NCI-H510A treated with DMSO at 0.1 percent for 48 hours (cell line): Measurements from ENCODE around the gene C11orf87.
A peak's percentile ranks its signal among the peaks of the same experiment; 100 is the strongest.

Experiments used
- DNase-seq: peaks from one replicate; lab custom pipeline; 2025; lab: John Stamatoyannopoulos, UW

Gene C11orf87

DNA sequence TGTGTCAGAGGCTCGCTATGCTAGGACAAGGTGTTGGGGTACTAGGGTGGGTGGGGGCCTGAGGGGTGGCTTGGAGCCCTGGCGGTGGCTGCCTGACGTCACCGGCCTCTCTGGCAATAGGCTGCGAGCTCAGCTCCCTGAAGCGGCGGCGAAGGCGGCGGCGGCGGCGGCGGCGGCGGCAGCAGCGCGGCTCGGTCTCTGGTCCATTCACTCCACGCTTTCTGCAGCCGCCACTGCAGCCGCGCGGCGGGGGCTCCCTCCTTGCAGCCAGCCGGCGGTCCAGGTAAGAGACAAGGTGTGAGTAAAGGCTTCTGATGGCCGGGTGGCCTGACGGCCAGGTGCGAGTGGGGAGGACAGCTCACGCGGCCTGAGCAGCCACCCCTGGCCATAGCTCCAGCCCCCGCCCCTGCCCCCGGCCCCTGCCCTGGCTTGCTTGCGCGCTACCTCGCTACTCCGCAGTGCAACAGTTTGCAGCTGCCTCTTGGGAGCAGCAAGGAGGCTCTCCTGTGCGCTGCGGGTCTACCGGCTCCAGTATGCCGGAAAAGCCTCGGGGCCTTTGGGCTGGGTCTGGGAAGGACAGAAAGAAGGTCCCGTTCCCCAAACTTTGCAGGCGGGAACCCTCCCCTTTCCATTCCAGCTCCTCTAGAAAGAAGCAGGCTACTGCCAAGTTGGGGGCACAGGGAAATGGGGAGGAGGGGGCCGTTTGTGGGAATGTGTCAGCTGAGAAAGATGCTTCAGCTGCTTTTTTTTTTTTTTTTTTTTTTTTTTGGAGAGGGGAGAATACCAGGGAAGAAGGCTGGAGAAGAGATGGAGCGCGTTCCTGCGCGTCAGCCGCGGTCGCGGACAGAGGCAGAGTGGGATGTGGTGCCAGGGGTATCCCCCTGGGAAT is at the start of gene C11orf87:
C11orf87 (plus strand) TSS at position 210 of the 889 bp plus-strand sequence. CDS start 1,444 bp downstream, outside the sequence.
- DNase-seq = peak; percentile 68

DNA sequence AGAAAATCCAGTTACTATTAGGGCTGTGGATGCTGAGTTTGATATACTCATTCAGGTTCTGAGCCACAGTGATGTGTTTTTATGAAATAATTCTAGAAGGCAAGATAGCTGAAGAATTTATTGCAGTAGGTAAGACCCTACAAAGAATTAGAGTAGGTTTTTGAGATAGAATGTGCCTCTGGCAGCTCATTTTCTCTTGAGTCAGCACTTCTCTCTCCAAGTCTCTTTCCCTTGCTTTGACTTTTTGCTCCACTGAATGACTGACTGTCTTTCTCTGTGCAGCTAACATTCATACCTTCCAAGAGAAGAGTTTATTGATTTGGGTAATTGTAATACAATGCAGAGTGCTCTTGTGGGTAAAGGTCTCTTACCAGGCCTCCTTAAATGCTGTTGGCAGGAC is 48.0 kb upstream of the C11orf87 start:
- no peak for DNase-seq

DNA sequence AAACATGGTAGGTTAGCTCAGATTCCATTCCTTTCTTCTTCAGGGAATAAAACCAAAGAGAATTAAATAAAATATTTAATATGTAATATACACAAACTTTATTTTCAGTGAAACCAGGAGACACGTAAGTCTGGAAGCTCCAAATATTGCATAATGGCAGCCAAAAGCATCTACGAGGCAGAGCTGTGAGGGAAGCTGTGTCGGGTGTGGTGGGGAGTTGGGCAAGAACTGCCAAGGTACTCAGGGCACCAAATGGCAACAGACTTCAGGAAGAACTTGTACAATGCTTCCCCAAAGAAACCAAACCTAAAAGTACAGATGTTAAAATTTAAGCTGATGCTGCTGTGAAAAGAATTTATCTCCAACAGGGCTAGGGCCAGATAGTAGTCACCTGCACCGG is 47.5 kb upstream of the C11orf87 start:
- no peak for DNase-seq

DNA sequence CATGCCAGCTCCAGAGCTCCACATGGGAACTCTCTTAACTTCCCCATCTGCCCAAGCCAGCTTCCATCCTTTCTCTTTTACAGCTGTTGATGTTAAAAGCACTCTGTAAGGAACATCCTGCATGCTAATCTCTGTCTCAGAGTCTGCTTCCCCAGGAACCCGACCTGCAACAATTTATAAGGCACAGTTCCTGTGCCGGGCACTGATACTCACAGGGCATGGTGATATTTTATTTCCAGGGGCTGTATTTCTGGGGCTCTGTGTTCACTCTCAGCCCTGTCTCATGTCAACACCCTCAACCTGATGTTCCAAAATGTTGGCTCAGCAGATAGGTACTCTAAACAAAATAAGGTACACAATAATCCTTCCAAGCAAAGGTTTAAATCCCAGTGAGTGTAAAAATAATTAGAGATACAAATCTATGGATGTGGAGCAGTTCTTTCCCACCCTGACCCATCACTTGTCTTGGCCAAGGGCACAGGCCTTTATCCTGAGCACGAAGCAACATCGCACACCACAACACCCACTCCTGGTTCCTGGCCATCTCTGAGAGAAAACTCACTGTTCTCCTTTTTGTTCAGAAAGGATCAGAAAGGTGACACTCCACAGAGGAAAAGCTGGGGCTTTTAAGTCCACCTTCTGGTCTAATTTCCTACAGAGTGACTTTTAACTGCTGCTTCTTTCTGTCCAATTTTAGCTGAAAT is 44.8 kb upstream of the C11orf87 start:
- no peak for DNase-seq

DNA sequence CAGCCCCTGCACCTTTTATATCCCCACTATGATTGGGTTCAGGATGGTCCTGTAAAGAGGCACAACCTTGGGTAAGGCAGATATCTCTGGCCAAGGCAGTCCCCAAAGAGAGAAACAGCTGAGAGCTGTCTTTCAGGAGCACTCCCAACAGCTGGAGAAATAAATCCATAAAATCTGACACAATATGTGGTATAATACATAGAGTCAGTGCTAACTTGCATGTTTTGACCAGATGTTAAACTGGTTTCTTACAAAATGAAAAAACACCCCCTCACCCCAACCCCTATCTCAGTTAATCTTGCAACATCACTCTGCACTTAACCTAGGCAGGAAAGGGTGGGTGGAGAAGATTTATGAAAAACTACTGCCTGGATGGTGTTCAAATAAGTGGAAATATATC is 44.0 kb upstream of the C11orf87 start:
- DNase-seq = no peak

DNA sequence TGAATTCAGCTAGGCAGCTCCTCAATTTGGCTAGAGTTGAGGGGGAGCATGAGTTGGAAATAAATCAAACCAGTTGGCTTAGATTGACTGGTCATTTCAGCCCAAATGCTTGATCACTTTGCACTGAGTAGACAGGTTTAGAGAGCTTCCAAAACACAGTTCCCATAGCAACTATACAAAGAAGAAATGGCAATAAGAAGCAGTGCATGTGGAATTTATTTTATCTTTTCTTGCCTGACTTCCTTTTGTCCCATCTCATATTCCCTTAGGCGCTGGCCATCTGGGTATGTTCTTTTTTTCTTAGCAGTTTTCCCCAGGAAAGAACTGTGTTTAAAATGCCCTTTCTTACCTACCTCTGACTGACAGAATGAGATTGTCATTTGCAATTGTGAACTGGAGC is 38.7 kb upstream of the C11orf87 start:
- DNase-seq = no peak

DNA sequence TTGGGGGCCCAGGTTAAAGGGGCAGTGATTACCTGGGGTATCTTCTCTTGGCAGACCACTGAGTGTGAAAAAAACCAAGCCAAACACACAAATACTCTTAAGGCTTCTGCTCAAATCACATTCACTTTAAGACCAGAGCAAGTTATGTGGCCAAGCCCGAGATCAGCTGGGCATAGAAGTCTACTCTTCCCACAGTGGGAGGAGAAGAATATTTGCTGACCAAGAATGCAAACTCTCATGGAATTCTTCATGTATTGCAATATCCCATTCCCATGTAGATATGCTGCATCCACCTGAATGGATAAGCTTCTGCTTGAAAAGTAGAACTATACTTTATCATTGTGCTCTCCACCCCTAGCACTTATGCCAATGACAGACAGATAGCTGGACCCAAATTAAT is 37.1 kb upstream of the C11orf87 start:
- no peak for DNase-seq

DNA sequence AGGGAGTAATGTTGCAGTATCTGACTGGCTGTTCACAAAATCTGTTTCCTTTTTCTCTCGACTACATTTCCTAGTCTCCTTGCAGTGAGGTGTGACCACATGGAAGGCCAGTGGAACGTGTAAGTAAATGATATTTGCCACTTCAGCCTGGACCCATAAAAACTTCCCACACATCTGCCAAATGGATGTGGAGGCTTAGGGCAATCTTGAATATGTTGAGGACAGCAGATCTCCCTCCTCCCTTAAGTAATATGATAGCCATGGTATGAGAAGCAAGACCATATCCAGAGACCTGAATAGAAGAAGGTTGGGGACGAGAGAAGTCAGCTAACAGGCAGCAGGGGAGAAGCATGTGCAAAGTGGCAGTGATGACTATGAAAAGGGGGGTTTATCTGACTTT is 33.0 kb upstream of the C11orf87 start:
- peak; percentile 1 for DNase-seq

DNA sequence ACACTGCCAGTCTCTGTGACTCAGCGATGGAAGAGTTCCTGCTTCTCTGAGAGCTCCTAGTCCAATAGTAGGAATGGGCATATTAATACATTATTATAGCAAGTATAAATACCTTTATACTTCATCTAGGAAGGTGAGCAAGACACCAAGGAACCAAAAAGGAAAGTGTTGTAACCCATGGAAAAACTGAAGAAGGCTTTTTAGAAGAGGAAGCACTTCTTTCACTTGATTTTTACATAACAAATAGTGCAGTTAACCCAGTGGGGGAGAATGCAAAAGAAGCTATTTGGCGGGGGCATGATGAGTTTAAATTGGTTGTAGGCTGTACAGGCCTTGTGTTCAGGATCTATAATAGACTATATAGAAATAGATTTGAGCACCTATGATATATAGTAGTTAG is 31.2 kb upstream of the C11orf87 start:
- DNase-seq = no peak

DNA sequence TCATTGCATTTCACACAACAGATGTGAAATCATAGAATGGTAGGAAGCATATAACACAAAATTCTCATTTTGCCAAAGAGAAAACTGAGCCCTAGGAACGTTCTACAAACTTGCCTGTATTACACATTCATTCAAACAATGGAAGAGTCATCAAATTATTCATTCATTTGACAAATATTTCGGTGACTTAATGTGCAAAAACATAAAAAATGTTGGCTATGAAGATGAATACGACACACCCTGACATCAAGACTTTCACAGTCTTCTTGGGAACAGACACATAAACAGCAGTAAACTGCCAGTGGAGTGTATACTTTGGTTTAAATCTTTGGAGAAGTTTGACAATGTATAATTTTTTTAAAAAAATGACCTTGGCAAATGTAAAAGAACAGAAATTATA is 20.4 kb upstream of the C11orf87 start:
- no peak for DNase-seq

DNA sequence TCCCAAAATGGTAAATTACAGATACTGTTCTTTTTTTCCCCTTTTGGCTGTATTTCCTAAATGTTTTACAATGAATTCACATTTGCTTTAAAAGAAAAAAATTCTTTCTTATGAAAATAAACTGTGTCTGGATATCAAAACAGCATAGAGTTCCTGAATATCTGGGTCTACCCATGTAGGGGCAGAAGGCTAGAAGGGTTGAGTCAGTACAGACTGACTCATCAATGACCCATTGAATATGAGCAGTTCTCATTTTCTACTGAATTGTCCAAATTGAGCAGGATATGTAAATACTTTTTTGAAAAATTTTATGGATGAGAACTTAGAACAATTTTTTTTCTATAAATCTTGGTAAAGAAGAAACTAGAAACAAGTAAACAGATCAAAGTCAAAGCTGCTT is 16.3 kb upstream of the C11orf87 start:
- DNase-seq = no peak

DNA sequence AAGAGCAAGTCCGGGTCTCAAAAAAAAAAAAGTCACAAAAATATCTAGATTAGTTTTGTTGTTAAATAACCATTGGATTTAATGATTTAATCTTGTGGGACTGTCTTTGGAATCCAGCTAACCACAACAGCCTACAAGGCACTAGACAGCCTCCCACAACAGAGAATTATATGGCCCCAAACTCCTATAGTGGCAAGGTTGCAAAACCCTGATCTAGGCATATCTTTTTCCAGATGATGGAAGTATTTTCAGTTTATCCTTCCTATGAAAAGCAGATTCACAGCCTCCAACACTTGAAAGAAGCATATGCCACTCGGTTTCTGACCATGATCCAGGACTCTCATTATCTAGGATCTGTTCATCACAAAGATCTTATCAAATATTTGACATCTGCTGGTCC is 5.4 kb upstream of the C11orf87 start:
- DNase-seq = no peak

DNA sequence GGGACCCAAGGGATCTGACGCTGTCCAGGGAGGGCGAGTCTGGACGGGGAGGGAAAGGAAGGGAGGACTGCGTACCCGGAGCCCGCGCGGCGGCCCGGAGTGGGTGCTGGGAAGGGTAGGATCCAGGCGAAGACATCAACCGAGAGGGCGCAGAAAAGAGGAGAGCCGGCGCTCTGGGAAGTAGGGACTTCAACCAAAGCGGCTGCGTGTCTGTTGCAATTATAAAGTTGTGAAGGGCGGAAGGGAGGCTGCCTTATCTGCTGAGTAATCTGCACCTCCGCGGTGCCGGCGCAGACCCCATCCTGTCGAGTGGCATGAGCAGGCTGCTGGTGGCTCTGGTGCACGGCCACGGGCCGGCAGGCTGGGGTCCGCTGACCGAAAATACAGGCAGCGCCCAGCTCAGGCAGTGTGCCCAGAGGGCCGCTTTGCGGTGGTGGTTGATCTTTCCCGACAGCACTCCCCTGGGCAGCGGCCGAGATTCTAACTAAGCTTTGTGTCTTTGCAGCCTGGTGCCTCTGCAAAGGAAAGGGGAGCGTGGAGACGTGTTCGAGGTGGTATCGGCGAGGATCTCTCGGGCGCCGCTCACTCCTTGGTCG is 978 bp downstream of the C11orf87 start:
- DNase-seq = peak; percentile 40

DNA sequence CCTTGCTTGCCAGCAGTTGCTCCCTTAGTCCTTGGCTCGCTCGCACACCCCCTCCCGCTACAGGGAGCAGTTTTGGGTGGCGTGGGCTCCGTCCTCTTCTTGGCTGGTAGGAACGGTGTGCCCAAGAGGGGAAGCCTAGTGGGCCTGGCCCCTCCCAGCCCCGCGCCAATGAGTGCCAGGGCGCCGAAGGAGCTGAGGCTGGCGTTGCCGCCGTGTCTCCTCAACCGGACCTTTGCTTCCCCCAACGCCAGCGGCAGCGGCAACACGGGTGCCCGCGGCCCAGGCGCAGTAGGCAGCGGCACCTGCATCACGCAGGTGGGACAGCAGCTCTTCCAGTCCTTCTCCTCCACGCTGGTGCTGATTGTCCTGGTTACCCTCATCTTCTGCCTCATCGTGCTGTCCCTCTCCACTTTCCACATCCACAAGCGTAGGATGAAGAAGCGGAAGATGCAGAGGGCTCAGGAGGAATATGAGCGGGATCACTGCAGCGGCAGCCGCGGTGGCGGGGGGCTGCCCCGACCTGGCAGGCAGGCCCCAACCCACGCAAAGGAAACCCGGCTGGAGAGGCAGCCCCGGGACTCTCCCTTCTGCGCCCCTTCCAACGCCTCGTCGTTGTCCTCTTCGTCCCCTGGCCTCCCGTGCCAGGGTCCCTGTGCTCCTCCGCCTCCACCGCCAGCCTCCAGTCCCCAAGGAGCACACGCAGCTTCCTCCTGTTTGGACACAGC is 1.6 kb downstream of the C11orf87 start:
- no peak for DNase-seq

DNA sequence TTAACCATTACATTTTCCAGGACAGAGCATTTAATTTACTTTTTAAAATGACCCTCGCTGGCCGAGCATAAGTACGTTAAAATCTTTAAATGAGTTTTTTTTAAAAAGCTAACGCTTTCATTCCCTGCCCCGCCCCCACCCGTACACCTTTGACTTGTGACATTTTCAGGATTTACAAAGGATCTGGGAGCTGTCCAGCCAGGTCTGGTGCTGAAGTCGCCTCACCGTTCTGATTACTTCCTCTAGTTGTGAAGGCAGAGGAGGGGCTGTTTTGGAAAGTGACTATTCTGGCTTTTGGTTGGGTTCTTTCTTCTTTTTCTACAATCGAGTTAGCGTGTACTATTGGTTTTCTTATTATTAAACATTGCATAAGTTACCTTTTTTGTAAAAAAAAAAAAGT is 2.9 kb downstream of the C11orf87 start:
- DNase-seq = no peak

DNA sequence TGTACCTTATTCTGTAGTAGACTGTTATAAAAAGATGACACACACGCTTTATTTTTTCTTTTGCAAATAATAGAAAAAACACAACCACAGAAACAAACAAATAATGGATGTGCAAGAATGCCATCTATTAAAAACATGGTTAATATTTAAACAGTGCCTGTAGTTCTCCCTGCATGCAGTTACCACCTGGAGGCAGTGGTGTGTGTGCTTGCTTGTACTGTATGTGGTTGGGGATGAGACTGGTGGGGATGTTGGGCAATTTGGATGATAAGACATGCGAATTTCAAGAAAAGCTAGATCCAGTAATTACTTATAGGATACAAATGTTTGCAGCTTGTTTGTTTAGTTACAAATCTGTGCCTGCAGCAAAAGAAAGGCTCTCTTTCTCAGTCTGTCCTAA is 3.6 kb downstream of the C11orf87 start:
- no peak for DNase-seq

DNA sequence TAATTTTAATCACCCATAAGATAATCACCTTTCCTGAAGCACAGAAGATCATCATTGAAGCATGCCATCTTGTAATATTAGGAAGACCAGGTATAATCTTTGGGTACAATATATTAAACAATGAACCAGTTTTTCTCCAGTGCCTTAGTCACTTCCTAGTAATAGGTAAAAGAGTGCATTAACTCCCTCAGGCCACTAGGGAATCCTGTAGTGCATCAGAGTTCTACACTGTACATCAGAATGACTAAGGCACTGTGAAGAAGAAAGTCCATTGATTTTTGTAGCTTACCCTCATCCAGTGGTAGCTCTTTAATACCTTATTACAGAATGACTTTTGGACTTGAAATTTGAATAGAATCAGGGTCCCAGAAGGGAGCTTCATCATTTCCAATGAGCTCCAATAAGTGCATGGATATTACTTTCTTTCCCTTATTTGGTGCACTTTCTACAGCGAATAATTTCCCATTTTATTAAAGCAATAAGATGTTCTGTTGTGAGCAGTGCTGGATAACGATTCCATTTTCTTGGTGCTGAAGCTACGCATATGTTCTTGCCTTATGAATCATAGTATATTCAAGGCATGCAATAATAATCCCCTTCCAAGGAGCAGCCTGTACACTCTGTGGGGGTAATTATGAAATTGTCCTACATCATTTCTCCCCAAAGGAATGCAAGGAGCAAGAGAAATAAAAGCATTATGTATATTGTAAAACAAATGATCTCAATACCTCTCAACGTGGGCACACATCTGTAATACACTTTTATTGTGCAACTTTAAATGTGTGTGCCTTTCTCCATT is 4.7 kb downstream of the C11orf87 start:
- DNase-seq = peak; percentile 9

DNA sequence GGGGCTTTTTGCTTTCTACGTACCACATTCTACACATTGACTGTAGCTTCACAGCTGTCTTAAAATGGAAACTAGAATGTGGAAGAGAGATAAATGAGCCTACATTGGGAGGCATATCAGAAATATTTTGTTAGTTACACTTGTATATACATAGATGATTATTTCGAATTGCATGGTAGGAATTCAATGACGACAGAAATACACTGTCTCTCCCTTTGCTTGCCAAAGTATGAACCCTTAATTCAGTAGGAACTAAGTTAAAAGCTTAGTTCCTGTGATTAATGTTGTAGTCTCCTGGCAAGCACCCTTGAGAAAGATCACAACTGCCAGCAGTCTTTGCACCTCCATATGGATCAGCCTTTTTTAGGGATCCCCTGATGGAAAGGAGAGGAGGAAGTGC is 10.1 kb downstream of the C11orf87 start:
- DNase-seq = no peak

DNA sequence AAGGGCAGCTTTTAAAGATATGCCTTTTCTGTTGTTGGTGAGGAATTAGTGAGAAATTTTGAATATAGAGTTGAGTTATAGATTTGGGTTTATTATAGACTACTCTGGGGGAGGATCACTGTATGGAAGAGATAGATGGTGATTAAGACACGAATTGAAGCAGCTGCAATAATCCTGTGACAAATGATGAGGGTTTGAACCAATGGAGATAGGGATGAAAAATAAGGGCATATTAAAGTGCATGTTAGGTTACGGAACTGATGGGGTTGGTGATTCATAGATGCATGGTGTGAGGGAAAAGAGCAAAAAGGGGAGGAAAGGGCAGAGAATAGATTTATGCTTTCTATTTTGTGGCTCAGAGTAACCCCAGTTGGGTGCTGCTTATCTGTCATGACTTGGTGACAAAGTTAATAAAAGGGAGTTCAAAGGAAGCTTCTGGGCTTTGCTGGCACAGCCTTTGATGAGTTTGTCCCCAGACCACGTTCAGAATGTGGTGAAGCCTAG is 11.8 kb downstream of the C11orf87 start:
- DNase-seq = no peak

DNA sequence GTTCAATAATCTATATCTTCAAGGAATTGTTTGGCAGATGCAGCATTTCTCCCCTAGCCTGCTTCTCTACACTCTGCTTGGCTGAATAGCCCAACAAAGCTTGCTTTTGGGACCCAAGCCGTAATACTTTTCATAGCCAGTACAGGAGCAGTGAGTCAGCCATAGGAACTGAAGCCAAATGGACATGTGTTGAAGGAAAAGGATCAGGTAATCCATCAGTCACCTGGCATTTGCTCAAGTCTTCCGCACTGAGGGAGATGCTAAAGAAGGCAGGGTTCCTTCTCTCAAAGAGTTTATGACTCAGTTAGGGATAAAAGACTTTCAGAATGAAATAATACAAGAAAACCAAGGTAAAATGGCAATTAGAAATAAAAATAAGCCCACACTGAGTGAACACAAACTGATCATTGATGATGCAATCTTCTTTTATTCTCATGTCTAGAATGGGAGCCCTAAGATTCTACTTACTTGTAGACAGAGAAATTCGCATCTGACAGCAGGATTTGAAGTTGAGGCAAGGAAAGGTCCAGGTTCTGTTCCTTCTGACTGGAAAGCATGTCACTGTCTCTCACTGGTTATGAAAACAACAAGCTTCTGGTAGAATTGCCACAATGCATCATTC is 13.2 kb downstream of the C11orf87 start:
- no peak for DNase-seq

DNA sequence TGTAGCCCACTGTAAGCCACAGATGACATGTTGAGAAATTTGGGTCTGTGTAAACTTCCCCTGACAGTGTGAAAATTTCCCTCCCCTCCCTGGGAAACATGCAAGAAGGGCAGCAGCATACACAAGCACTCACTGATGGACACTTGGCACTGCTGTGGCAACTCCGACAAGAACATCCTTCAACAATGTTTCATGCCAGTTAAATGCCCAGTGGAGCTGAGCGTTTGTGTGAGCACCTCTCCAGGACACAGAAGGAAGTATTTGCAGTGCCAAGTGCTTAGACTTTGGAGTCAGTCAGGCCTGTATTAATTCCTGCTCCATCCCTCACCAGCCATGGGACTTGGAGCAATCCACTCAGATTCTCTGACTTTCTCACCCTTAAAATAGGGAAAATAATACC is 17.7 kb downstream of the C11orf87 start:
- DNase-seq = no peak
